GM23338 (cell line): ENCODE data around the gene NMD3. TPM values are rescaled to one million over a fixed set of nuclear protein-coding genes. Genes with fewer than 3 reads are reported as not detected.

Experiments
- polyA plus RNA-seq: library from polyadenylated mRNA; unstranded; fragments of >200 nt; fragmentation: Nextera tagmentation; extraction: Ambion mirVana; gene quantifications from 2 replicates; pipeline ENCODE4 v1.2.1, GENCODE V29; 2016
- small RNA-seq: library from RNA; depleted of rRNA; stranded (forward); fragments of <200 nt; gene quantifications from one replicate; pipeline ENCODE3, GENCODE V24; 2014; ENCODE audit warnings: low replicate concordance
- total RNA-seq: library from RNA; depleted of rRNA; stranded (reverse); fragments of >200 nt; shearing (Covaris generic); gene quantifications from 2 replicates; pipeline ENCODE4 v1.2.3, GENCODE V29; 2014; rRNA removed

Gene NMD3
- total and polyA plus RNA-seq, 2 experiments from 2014 or later: 27.3 to 67.4 TPM

Small RNA genes within 50 kb of the gene (small RNA-seq; reads per million reads assigned to genes)
- not detected for gene AC108738.1

Other genes starting within 250 kb of the NMD3 start
- 5.9 and 8.3 TPM in 2 replicates for gene B3GALNT1, start 116.0 kb upstream of the NMD3 start, total RNA-seq
- 3.1 and 3.3 TPM in 2 replicates for gene B3GALNT1, start 116.0 kb upstream of the NMD3 start, polyA plus RNA-seq
- gene SPTSSB, start 150.2 kb downstream of the NMD3 start, total RNA-seq: 33.0 and 33.5 TPM in 2 replicates
- 20.8 and 23.5 TPM in 2 replicates for gene SPTSSB, start 150.2 kb downstream of the NMD3 start, polyA plus RNA-seq